Stimulated activated naive CD8-positive, alpha-beta T cell treated with anti-CD3 and anti-CD28 coated beads, Interleukin-15, Interleukin-2, amounts not matched to agents 100 ng/mL and 50 ng/mL, for 24 hours (primary cell): ENCODE results near the gene PRRX1.

ENCODE experiments used
- H3K27ac Mint-ChIP-seq: one replicate; pipeline ENCODE4 v1.8.0; 2021; ENCODE audit warnings: mild to moderate bottlenecking, mixed read lengths
- H3K27me3 Mint-ChIP-seq: one replicate; pipeline ENCODE4 v1.8.0; 2021; ENCODE audit warnings: mixed read lengths
- H3K36me3 Mint-ChIP-seq: one replicate; pipeline ENCODE4 v1.8.0; 2021; ENCODE audit warnings: low read depth, mixed read lengths
- H3K4me1 Mint-ChIP-seq: one replicate; pipeline ENCODE4 v1.8.0; 2021; ENCODE audit warnings: low read depth, mixed read lengths
- H3K4me3 Mint-ChIP-seq: one replicate; pipeline ENCODE4 v1.8.0; 2021; ENCODE audit warnings: mild to moderate bottlenecking, mixed read lengths
- H3K9me3 Mint-ChIP-seq: one replicate; pipeline ENCODE4 v1.8.0; 2021; ENCODE audit warnings: mixed read lengths

PRRX1 gene

DNA sequence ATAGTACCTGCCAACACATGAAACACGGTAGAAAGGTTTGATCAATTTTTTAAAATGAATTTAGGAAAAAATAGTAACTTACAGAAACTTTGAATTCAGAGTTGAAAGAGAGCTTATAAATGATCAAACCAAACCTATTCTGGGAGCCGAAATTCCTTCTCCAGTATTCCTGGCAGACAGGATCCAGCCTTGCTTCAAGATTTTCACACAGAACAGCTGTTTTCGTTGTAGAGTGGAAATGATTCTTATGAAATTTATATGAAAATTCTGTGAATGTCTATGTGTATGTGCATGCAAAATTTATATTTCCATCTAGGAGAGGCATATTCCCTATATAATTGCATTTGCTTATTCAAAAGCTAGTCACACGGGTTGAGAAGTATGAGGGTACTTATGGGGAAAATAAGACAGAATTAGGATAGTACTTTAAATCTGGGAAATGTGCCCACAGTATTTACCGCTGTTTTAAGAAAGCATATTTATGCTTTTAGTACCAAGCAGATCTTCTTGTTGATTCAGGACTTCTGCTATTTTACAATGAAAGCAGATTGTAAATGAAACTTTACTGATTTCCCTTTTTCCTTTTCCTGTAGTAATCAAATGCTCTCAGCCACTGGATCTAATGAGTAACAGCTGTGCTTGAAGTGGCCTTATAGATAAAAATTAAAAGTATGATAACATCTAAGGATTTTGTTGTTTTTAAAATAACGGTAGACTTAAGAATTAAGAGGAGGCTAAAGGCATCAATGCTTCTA is 30.4 kb downstream of the PRRX1 start:
- Mint-ChIP-seq H3K27ac (no peak overlapping the region), H3K4me3 (no peak overlapping the region), H3K27me3 (peaks cover 36% of the 10 kb centered on the region), H3K4me1 (no peaks in the 10 kb centered on the region), H3K9me3 (no peaks in the 10 kb centered on the region), H3K36me3 (no peaks in the 10 kb centered on the region)

- H3K36me3 Mint-ChIP-seq, result no peaks in the 10 kb centered on the region
- no peak overlapping the region for H3K4me3 Mint-ChIP-seq
- H3K27ac Mint-ChIP-seq, result no peak overlapping the region
- peaks cover 36% of the 10 kb centered on the region for H3K27me3 Mint-ChIP-seq
- H3K9me3 Mint-ChIP-seq, result no peaks in the 10 kb centered on the region
- H3K4me1 Mint-ChIP-seq, result no peaks in the 10 kb centered on the region
These were observed 32.1 kb downstream of the PRRX1 start for GRCh38 chr1:170695955-170696590.

DNA sequence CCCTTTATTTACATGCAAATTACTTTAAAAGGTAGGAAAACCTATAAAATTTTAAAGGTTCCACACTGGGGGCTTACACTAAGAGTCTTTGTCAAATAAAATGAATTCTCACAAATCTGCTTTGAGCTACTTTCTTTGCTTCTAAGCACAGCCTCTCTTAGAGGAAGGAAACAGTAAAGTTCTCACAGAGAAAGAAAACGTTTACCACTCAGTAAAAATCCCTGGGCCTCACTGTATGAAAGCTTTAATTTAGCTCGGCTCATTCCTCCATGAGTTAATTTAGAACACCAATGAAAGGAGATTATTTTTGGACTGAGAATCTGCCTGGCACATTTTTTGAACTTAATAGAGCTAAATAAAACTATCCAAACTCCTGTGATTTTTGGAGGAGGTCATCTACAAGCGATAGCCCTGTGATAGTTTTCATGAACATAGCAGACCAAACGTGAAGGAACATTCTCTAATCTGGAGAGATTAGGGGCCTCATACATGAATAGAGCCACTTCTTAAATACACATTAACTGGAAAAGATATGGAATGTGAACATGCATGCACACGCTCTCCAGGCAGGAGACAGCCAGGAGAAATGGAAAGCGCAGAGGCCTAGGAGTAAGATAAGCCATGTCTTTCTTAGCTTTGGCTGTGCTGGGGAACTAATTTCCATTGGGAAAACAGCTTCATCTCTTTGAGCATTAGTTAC is 32.8 kb downstream of the PRRX1 start:
- H3K9me3 Mint-ChIP-seq, result no peaks in the 10 kb centered on the region
- no peaks in the 10 kb centered on the region for H3K4me1 Mint-ChIP-seq
- no peak overlapping the region for H3K4me3 Mint-ChIP-seq
- no peak overlapping the region for H3K27ac Mint-ChIP-seq
- peaks cover 34% of the 10 kb centered on the region for H3K27me3 Mint-ChIP-seq
- no peaks in the 10 kb centered on the region for H3K36me3 Mint-ChIP-seq

- H3K27me3 Mint-ChIP-seq, result peaks cover 35% of the 10 kb centered on the region
These were observed 33.4 kb downstream of the PRRX1 start for GRCh38 chr1:170697316-170697715.

DNA sequence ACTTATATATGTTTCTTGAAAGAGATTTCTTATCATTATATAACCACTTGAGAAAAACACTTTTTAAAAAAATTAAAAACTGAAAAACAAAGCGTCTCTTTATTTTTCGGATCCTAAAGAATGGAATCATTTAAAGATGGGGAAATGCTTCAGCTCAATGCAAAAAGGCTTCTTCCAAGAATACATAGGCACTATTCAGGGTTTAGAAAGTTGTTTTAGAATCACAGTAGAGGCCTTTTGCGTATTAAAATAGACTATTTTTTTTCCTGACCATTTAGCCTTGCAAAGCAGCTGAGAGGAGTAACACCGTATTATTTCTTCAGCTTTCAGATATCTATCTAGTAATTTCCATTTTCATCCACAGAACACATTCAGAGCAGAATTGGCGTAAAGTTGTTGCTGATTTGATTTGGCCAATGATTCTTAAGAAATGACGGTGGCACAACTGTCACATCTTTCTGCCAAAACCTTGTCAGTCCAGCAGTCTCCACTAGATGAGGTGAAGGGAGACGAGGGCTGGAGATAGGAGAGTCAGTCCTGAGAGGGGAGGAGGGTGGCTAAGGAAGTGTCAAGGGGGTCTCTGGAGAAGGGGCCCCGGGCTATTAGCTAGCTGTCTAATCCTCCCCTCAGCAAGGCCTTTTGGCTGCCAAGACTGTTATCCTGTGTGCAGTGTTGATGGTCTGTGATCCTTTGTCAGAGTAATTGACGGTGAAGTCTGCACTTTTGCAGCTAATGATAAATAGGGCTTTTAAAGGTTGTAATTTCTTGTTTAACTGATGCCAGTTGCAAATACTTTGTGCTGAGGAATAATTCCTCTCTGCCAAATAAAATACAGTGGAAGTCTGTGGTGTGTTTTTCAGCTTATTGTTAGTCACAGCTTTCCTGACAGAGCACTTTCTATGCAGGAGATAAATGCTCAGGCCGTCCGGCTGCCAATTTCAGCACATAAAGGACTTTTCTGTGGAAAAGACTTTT is 34.7 kb downstream of the PRRX1 start:
- Mint-ChIP-seq H3K9me3 (no peaks in the 10 kb centered on the region), H3K4me3 (no peak overlapping the region), H3K36me3 (no peaks in the 10 kb centered on the region), H3K4me1 (no peaks in the 10 kb centered on the region), H3K27me3 (peaks cover 34% of the 10 kb centered on the region), H3K27ac (no peak overlapping the region)

More at GRCh38 chr1:170697316-170697715, 33.4 kb downstream of the PRRX1 start:
- H3K4me1 Mint-ChIP-seq, result no peaks in the 10 kb centered on the region
- H3K4me3 Mint-ChIP-seq, result no peak overlapping the region
- no peaks in the 10 kb centered on the region for H3K9me3 Mint-ChIP-seq
- no peak overlapping the region for H3K27ac Mint-ChIP-seq
- H3K36me3 Mint-ChIP-seq, result no peaks in the 10 kb centered on the region

DNA sequence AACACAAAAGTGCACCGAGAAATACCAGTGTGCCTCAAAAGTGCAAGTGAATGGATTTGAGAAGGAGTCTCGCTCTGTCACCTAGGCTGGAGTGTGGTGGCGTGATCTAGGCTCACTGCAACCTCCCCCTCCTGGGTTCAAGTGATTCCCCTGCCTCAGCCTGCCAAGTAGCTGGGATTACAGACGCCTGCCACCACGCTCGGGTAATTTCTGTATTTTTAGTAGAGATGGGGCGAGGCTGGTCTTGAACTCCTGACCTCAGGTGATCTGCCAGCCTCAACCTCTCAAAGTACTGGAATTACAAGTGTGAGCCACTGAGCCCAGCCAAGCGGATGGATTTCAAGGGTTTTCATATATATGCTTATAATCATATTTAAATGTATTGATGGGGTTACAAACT is 35.8 kb downstream of the PRRX1 start:
- no peaks in the 10 kb centered on the region for H3K36me3 Mint-ChIP-seq
- H3K4me1 Mint-ChIP-seq, result no peaks in the 10 kb centered on the region
- H3K4me3 Mint-ChIP-seq, result no peak overlapping the region
- no peaks in the 10 kb centered on the region for H3K9me3 Mint-ChIP-seq
- no peak overlapping the region for H3K27ac Mint-ChIP-seq
- peaks cover 37% of the 10 kb centered on the region for H3K27me3 Mint-ChIP-seq

DNA sequence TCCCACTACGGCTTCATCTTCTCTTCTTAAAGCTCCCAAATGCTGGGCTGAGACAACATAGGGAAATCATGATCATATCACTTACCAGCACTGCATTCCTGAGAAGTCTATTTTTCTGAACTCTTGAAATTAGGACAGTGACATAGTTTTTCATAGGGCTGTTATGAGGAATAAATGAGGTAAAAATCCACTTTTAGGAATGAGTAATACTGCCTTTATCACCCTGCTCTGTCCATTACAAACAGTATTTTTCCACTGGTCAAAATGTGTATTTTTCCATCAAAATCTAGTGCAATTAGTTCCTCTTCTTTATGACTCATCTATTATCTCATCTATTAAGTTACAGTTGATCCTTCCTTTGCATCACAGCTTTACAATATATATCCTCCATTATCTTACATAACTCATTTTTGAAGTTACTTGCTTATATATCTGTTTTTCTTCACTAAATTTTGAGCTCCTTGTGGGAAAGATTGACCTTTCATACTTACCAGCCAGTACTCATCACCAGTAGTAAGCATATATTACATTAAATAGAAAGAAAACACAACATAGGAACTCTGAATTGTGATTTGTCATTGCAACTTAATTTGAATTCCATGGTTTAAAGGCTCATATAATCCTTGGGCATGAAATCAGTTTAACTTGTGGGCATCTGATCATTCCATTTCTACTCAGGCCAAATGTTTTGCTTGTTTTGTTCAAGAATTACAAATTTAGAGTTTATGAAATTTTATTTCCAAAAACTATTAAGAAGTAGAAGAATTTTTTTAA is 37.1 kb downstream of the PRRX1 start:
- peaks cover 32% of the 10 kb centered on the region for H3K27me3 Mint-ChIP-seq
- H3K4me1 Mint-ChIP-seq, result no peaks in the 10 kb centered on the region
- no peaks in the 10 kb centered on the region for H3K9me3 Mint-ChIP-seq
- H3K27ac Mint-ChIP-seq, result no peak overlapping the region
- no peak overlapping the region for H3K4me3 Mint-ChIP-seq
- no peaks in the 10 kb centered on the region for H3K36me3 Mint-ChIP-seq

DNA sequence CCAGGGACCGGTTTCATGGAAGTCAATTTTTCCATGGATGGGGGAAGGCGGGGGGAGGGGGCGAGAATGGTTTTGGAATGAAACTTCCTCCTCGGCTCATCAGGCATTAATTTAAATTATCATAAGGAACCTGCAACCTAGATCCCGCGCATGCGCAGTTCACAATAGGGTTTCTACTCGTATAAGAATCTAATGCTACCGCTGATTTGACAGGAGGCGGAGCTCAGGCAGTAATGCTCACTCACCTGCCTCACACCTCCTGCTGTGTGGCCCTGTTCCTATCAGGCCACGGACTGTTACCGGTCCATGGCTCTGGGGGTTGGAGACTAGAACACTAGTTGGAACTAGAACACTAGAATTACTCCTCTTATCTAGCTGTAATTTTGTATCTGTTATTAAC is 38.0 kb downstream of the PRRX1 start:
- no peaks in the 10 kb centered on the region for H3K4me1 Mint-ChIP-seq
- H3K36me3 Mint-ChIP-seq, result no peaks in the 10 kb centered on the region

GRCh38 chr1:170703591-170703990 is 39.7 kb downstream of the PRRX1 start:
- Mint-ChIP-seq H3K9me3 (no peaks in the 10 kb centered on the region), H3K27ac (no peak overlapping the region), H3K4me3 (no peak overlapping the region), H3K27me3 (peaks cover 24% of the 10 kb centered on the region), H3K4me1 (peaks cover 6% of the 10 kb centered on the region), H3K36me3 (no peaks in the 10 kb centered on the region)

More for the DNA sequence above, 38.0 kb downstream of the PRRX1 start:
- Mint-ChIP-seq H3K27ac (no peak overlapping the region), H3K4me3 (no peak overlapping the region), H3K9me3 (no peaks in the 10 kb centered on the region), H3K27me3 (peaks cover 27% of the 10 kb centered on the region)

DNA sequence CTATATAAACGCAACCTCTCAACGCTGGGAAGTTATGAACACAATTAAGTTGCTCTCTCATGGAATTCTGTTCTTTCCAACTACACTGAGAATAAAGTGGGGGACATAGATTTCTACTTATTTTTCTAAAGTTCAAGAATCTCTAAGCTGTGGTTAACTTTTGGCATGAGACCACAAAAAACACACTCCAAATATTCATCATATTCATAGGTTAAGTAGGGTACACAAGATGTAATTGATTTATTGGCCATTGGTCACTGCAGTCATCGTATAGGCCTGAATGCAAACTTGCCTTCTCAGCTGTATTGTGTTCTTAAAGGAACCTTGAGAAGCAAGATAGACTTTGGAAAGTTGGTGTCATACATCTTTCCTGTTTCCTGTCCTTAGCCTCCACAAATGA is 40.3 kb downstream of the PRRX1 start:
- no peak overlapping the region for H3K4me3 Mint-ChIP-seq
- peaks cover 6% of the 10 kb centered on the region for H3K4me1 Mint-ChIP-seq
- no peaks in the 10 kb centered on the region for H3K36me3 Mint-ChIP-seq
- peaks cover 23% of the 10 kb centered on the region for H3K27me3 Mint-ChIP-seq
- no peaks in the 10 kb centered on the region for H3K9me3 Mint-ChIP-seq
- H3K27ac Mint-ChIP-seq, result no peak overlapping the region

- Mint-ChIP-seq H3K4me1 (peaks cover 6% of the 10 kb centered on the region), H3K27me3 (peaks cover 15% of the 10 kb centered on the region), H3K36me3 (no peaks in the 10 kb centered on the region), H3K4me3 (no peak overlapping the region), H3K9me3 (no peaks in the 10 kb centered on the region), H3K27ac (no peak overlapping the region)
These were observed 42.0 kb downstream of the PRRX1 start for GRCh38 chr1:170705981-170706380.

GRCh38 chr1:170707117-170707516 is 43.2 kb downstream of the PRRX1 start:
- Mint-ChIP-seq H3K9me3 (no peaks in the 10 kb centered on the region), H3K4me3 (no peak overlapping the region), H3K27me3 (peaks cover 13% of the 10 kb centered on the region), H3K36me3 (no peaks in the 10 kb centered on the region), H3K27ac (no peak overlapping the region), H3K4me1 (peaks cover 6% of the 10 kb centered on the region)

DNA sequence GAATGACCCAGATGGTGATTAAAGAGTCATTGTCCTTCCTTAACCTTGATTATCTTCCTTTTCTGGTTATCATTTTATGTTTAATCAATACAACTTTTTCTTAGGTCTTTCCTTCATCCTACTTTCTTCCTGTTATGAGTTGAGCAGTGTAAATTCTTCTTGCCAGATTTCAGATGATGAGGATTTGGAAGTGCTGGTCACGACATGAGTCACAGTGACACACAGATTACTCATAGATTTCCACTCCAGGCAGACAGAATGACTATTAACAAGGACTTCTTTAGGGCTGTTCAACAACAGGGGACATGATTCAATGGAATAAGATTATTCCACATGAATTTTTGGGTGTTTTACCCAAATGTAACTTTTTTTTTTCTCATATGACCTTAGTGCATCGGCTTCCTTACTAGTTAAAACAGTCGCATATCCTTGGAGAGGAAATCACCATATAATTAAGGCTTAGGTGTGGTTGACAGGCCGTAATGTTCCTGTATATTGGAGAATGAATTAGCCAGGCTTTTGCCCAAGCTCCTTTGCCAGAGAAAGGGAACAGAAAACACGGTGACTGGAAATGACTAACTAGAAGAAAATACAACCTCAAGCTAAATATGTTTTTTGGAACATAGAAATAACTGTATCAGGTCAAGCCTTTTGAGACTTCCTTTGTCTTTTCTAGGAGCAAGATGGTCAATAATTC is 44.2 kb downstream of the PRRX1 start:
- H3K36me3 Mint-ChIP-seq, result no peaks in the 10 kb centered on the region
- H3K4me3 Mint-ChIP-seq, result no peak overlapping the region
- no peak overlapping the region for H3K27ac Mint-ChIP-seq
- H3K4me1 Mint-ChIP-seq, result peaks cover 6% of the 10 kb centered on the region
- H3K9me3 Mint-ChIP-seq, result no peaks in the 10 kb centered on the region
- H3K27me3 Mint-ChIP-seq, result peaks cover 4% of the 10 kb centered on the region
